CD4-positive, alpha-beta T cell treated with Interleukin-10 for 1 hour (primary cell): ENCODE measurements around the gene SPAG4.

Experiments
- DNase-seq: peaks from one replicate; pipeline ENCODE4 v3.0.0-alpha.2; 2020

Gene SPAG4, protein sequence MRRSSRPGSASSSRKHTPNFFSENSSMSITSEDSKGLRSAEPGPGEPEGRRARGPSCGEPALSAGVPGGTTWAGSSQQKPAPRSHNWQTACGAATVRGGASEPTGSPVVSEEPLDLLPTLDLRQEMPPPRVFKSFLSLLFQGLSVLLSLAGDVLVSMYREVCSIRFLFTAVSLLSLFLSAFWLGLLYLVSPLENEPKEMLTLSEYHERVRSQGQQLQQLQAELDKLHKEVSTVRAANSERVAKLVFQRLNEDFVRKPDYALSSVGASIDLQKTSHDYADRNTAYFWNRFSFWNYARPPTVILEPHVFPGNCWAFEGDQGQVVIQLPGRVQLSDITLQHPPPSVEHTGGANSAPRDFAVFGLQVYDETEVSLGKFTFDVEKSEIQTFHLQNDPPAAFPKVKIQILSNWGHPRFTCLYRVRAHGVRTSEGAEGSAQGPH

DNA sequence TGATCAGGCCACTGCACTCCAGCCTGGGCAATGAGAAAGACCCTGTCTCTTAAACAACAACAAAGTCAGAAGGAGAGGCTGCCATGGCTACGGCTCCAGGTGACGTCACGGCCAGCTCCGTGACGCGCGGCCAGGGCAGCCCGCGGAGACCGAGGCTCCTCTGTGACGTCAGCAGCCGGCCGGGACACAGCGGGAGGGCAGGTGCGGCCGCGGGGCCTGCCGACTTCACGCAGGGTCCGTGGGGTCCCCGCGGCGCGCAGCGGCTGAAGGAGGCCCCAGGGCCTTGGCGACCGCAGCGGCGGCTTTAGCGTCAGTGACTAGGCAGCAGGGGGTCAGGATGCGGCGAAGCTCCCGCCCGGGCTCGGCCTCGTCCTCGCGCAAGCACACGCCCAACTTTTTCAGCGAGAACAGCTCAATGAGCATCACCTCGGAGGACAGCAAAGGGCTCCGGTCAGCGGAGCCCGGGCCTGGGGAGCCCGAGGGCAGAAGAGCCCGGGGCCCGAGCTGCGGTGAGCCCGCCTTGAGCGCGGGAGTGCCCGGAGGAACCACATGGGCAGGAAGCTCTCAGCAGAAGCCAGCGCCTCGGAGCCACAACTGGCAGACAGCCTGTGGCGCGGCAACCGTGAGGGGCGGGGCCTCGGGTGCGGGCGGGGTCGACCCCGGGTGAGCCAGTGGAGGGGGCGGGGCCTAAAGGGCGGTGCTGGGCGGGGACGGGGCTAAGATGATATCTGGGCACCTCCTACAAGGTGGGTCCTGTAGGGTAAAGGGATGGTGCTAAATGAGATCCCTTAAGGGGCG is at the start of gene SPAG4:
TSS of gene SPAG4 (plus strand) at position 163 of the 798 bp plus-strand sequence. CDS start at position 338, 175 bp downstream.
- peak; percentile 100 for DNase-seq

DNA sequence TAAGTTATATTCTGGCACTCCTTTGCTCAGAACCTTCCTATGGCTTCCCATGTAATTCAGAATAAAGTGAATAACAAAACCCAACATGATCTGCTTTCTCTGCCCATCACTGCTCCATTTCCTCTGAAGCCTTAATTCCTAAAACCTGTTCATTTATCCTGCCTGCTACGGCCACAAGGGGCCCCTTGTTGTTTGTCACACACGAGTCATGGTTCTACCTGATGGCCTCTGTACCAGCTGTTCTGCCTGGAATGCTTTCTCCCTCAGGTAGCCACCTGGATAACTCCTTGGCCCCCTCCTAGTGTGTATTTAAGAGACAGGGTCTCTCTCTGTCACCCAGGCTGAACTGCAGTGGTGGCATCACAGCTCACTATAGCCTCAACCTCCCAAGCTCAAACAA is 47.0 kb upstream of the SPAG4 start:
- DNase-seq: no peak

DNA sequence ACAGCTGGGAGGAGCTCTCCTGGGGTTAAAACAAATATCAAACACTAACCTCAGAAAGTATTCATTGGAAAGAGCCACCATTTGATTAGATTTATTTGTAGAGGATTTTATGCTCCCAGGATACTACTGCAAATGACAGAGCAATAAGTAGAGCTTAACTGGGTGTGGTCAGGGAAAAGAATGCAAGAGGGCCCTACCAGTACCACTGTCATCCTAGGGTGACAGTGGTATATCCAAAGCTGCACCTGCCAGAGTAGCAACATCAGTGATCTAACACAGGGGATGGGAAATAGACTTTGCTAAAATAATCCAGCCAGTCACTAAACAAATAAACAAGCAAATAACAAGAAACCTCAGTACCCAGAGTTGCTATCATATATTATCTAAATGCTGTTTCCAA is 44.1 kb upstream of the SPAG4 start:
- no peak for DNase-seq

DNA sequence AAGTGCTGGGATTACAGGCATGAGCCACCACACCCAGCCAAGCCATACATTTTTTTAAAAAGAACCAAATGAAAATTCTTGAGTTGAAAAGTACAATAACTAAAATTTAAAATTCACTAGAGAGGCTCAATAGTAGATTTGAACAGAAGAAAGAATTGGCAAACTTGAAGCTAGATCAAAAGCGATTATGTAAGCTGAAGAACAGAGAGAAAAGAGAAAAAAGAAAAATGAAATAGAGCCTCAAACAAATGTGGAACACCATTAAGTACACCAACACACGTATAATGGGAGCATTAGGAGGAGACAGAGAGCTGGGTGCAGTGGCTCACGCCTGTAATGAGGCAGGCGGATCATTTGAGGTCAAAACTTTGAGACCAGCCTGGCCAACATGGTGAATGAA is 42.8 kb upstream of the SPAG4 start:
- DNase-seq: no peak

DNA sequence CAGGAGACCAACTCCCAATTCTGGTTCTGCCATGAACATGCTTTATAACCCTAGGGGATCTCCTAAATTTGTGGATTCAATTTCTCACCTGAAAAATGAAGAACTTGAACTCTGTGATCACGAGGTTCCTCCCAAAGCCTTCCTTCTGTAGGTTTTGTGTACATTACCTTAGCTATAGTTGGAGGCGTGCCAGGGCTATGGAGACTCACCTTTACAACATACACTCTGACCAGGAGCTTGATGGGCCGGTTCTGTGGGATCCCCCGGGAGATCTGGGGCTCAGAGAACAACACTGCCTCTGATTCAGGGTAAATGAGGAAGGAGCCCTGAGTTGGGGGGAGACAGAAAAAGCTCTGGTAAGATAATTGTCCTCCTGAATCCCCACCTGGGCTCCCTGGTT is 39.7 kb upstream of the SPAG4 start:
- DNase-seq: no peak

DNA sequence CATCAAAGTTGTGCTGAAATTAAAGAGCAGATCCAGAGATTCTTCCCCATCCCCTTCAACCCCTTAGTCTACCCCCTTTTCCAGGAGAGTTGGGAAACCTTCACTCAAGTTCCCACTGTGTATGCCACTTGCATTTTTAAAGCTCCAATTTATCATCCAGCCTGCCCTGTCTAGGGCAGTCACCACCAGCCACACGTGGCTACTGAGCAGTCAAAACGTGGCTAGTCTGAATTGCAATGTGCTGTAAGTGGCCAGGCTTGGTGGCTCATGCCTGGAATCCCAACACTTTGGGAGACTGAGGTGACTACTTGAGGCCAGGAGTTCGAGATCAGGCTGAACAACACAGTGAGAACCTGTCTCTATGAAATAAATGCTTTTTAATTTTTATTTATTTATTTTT is 38.8 kb upstream of the SPAG4 start:
- no peak for DNase-seq

DNA sequence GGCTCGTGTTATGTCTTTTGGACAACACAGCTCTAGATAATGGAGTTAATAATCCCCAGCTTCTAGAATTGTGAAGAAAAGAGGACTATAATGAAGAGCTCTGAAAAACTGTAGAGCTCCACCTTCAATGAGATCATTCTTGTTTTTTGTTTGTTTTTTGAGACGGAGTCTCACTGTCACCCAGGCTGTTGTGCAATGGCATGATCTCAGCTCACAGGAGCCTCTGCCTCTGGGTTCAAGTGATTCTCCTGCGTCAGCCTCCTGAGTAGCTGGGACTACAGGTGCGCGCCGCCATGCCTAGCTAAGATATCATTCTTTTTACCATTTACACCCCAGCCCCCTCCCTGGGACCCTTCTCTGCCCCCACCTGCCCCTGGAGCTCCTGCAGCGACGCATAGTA is 37.2 kb upstream of the SPAG4 start:
- DNase-seq: no peak

DNA sequence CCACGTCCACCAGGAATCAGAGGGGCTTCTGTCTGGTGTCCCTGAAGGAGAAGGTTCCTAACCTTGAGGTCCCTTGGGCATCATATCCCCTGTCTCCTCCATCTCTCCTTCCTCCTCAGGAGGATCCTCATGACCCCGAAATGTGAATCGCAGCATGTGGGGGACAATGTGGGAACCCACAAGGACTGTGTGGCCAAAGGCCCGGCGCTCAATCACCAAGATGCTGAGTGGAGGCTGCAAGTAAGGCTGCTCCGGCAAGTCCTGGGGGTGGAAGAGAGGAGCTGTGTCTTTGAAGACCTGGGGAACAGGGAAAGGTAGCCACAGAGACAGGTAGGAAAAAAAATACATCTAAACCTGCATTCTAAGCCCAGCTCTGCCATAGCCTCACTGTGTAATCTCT is 36.4 kb upstream of the SPAG4 start:
- no peak for DNase-seq

DNA sequence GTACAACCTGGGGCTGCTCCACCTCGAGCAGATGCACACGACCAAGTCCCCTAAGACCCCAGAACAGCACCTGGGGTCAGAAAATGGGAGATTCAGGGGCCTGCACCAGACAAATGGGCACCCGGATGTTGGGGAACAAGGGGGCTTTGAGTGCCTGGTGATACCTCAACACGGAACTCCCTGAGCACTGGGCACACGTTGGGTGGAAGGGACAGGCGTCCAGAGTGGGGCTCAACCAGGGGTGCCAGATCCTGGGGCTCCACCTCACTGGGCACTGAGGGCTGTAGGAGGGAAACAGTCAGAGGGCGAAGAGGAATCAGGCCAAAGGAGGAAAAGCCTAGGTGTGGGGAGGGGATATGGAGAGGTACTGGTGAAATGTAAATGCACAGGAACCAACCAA is 33.5 kb upstream of the SPAG4 start:
- no peak for DNase-seq

DNA sequence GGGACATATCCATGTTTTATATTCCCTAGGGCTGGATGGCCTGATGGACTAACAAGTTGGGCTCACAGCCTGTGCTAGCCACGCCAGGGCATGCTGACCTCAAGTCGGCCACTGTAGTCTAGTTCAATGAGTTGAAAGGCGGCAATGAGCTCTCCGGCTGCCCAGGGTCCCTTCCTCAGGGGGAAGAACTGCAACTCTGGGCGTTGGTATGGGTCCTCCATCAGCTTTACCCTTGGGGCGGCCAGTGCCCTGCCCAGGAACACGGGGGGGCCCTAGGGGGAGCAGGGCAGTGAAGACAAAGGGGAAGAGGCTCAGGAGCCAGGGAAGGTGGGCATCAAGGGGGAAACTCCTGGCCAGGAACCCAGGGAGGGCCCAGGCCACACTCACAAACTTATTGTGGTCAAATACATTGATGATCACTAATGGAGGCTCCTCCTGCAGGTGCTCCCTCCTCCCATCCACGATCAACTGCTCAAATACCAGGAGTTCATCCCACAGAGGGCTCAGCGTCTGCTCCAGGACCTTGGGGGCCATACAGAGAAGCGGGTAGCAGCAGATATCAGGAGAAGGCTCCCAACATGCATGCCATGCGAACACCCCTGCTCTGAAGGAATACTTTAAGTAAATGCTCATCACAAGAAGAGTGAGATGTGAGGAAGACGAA is 32.8 kb upstream of the SPAG4 start:
- DNase-seq: no peak

DNA sequence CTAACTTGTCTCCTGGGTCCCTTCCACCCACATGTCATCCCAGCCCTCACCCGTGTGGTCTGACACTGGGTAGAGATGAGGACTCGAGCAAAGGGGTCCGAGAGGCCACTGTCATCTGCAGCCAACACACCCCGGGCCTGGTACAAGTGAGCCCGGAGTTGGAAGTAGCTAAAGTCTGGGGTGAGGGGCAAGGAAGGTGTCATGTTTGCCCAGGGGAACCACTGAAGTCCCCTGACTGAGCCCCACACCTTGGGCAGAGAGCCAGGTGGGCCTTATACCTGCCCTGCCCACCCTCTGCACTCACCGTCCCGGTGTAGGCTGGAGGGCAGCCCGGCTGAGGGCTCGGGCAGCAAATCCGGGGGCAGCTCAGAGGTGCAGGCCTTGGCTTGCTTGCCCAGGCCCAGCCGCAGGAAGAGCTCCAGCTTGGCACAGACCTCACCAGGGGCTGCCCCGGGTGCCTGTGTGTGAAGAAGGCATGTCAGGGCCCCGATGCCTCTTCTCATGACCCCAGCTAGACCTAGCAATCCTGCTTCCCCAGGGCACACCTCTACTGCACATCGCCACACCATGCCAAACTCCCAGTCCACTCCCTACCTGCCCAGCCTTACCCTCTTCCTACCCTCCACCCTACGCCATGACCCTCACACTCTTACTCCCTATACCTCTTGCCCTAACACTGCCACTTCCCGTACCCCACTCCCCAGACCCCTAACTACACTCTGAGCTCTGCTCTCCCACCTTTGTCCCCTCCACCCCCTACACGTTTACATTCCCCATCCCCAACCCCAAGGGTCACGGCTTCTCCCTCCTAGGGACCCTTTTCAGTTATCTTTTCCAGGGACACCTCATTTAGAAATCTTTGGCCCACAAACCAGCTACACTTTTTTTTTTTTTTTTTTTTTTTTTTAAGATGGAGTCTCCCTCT is 31.7 kb upstream of the SPAG4 start:
- DNase-seq: no peak

DNA sequence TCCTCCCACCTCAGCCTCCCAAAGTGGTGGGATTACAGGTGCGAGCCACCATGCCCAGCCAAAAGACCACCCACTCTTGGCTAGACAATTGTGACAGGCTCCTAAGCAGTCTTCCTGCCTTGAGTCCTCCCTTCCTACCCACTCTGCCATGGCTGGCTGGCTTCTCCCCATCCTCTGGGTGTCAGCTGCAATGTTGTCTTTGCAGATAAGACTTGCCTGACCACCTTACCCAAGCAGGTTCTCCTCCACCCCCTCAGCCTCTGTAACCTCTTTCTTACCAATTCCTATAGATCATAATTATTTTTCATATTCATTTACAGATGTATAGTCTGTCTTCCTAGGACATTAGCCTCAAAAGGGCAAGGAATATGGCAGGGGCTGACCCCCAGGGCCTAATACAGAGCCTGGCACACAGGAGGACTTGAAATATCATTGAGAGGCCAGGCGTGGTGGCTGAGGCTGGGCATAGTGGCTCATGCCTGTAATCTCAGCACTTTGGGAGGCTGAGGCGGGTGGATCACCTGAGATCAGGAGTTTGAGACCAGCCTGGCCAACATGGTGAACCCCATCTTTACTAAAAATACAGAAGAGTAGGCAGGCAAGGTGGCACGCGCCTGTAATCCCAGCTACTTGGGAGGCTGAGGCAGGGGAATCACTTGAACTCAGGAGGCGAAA is 28.7 kb upstream of the SPAG4 start:
- DNase-seq: no peak

DNA sequence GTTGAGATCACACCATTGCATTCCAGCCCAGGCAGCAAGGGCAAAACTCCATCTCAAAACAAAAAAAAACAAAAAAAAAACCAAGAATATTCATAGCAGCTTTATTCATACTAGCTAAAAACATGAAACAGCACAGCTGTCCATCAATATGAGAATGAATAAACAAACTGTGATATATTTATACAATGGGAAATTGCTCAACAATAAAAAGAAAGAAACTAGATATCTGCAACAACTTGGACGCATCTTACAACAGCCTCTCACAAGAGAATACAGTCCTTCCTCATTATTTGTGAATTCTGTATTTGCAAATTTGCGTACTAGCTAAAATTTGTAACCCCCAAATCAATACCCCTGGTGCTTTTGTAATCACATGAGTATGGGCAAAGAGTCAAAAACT is 28.2 kb upstream of the SPAG4 start:
- DNase-seq: no peak

DNA sequence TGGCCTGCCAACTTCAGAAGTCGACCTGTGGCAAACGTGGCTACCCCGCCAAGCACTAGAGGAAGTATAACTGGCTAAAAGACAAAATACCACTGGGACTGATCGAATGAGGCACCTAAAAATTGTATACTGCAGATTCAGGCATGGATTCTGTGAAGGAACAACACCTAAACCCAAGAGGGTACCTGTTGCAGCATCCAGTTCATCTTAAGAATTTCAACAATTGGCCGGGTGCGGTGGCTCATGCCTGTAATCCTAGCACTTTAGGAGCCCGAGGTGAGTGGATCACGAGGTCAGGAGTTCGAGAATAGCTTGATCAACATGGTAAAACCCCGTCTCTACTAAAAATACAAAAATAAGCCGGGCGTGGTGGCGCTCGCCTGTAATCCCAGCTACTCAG is 27.2 kb upstream of the SPAG4 start:
- no peak for DNase-seq

DNA sequence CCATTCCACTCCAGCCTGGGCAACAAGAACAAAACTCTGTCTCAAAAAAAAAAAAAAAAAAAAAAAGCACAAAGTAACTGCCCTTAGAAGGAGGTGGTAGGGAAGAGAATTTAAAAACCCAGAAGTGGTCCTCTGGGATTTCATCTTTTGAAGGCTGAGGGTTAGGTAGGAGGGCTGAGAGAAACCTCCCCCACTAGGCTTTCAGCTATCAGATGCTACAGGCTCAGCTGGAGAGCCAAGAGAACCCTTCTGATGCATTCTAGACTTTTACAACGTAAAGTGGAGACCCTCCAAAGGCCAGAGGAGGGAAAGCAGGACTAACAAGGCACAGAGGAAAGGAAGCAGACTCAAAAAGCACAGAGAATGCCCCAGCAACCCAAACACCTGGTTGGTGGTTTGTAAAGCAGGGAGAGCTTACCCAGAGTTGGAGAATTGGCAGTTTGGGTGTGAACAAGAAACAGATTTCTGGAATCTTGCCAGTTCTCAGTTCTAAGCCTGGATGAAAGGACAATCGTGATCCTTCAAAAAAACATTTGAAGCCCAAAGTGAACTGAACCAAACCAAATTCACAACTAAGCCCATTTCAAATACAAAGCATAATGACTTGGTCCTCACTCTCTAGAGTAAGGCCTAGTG is 23.2 kb upstream of the SPAG4 start:
- DNase-seq: no peak

DNA sequence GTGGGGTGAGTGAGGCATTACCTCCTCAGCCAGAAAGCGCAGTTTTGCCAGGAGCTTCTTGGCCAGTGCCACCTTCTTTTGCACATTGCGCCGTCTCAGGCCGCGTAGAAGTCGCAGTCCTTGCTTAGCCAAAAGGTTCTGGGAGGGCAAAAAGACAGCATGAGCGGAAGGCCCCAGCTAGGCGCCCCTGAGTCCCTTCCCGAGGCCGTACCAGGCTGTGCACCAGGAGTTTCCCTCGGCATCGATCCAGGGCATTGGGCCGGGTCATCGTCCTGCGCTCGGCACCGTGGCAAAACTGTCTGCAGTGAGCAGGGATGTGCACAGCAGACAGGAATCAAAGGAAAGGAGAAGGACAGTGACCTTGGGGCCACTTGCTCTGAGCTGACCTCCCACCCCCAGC is 20.2 kb upstream of the SPAG4 start:
- DNase-seq: no peak

DNA sequence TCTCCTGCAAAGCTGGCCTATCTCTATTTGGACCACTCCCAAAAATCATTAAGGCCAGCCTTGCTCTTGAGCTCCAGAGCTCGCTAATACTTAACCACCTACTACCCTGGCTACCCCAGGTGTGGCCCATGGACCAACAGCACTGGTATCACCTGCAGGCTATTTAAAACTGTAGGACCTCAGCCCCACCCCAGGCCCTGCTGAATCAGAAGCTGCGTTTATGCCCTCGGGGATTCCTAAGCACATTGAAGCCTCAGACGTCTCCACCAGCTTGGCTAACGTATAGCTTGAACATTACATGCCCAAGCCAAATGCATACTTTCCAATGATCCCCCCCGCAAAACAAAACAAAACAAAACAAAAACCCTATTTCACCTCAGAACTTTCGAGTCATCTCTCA is 19.7 kb upstream of the SPAG4 start:
- DNase-seq: no peak

DNA sequence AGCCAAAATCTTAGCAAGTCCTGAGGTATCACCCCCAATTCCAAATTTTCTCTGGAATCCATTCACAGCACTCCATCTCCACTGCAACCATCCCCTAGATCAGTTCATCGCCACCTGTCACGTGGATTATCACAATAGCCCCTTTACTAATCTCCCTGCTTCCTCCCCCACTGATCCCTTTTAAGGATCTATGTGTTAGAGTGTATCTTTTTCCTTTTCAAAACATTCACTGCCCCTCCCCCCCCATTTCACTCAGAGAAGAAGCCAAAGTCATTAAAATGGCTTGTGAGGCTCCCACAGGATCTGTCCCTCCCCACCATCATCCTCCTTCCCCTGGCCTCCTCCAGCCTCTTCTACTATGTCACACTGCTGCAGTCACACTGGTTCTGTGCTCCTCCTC is 18.4 kb upstream of the SPAG4 start:
- DNase-seq: no peak

DNA sequence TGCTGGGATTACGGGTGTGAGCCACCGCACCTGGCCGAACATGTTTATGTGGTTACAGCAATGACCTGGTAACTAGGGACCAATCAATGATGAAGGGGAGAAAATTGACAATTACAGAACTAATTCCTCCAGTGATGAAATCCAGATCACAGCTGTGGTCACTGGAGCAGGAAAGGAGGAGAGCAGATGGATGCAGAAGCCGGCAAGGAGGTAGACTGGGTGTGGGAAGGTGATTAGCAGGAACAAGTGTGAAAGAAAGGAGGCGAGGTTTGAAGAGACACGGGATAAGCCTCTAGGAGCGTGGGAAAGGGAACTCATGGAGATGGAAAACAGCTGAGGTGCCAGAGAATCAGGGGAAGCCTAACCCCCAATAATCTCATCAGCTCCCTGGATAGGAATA is 17.2 kb upstream of the SPAG4 start:
- DNase-seq: no peak

DNA sequence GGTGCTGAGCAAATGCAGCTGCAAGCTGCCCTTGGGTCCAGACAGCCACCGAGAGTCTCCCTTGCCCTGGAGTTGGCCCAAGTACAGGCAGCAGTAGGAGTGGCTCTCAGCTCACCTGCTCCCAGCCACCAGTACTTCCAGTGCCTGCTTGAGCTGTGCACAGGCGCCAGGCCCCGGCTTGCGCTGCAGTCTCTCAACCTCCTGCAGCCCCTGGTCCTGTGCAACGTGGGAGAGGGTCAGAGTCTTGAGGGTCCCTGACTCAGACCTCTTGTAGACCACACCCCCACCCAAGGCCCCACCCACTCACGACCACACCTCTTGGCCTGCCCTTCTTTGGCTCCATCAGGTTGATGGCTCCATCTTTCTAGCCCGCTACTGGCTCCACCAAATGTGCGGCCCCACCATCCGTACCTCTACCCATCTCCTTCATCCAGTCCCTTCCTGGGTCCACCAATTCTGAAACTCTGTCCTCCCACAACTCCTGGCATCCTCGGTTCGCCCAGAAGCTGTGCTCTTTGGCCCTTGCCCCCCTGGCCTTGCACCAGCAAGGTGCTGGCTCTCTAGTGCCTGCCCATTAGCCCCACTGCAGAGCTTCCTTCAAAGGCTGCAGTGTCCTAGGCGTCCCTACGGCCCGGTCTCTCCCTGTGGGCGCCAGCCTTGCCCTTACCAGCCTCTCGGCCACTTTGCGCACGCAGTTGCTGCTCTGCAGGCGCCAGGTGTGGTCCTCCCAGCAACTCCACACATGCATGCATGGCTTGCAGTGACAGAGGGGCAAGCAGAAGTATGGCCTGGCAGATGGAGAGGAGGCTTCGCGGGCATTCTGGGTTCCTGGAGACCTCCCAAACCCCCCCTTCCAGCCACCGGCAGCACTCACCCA is 16.5 kb upstream of the SPAG4 start:
- DNase-seq: no peak

DNA sequence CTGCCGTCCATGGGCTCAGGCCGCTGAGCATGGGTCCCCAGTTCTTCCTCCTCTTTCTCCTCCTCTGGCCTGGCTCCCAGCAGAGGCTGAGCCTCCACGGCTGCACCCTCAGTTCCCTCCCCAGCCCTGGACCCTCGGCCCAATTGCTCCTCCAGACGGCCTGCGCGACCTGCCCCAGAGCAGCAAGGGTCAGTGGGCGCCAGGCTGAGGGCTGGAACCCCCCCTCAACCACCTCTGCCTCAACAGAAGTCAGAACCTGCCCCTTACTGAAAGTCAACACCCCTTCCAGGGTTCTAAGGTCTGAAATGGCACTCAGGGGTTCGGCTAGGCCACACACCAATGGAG is 15.9 kb upstream of the SPAG4 start:
- DNase-seq: no peak
